Left renal pelvis (tissue), 4 donors: Measurements from ENCODE around the gene ANK3. TPM values are rescaled to one million over a fixed set of nuclear protein-coding genes. Genes with fewer than 3 reads are reported as not detected.
A peak's percentile ranks its signal among the peaks of the same experiment; 100 is the strongest.

Source experiments
- DNase-seq, 4 donors: peaks; one replicate each; pipeline ENCODE4 v3.0.0-alpha.2; 2013; ENCODE audit warnings: low read depth in 4 of 4, low spot score in 3 of 4
- polyA plus RNA-seq, 4 donors: library from polyadenylated mRNA; unstranded; fragments of 120-200 nt; gene quantifications; one replicate each; pipeline ENCODE4 v1.2.1, GENCODE V29; 2013; ENCODE audit not compliant: insufficient read length in 4 of 4

ANK3 gene
- polyA plus RNA-seq, 4 donors, result 36.8 to 150 (median 136) TPM

DNA sequence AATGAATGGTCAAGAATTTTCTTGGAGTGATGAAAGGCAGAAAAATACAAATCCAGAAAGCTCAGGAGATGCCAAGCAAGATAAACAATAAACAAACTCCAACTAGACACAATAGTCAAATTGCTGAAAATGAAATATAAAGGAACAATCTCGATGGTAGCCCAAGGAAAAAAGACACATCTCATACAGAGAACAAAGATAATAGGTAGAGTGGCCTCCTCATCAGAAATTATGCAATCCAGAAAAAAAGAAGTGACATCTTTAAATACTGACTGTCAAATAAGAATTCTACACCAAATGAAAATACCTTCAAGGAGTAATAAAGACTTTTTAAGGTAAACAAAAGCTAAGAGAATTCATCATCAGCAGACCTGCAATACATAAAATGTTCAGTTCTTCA is 150.4 kb downstream of the ANK3 start:
- no peak for DNase-seq

DNA sequence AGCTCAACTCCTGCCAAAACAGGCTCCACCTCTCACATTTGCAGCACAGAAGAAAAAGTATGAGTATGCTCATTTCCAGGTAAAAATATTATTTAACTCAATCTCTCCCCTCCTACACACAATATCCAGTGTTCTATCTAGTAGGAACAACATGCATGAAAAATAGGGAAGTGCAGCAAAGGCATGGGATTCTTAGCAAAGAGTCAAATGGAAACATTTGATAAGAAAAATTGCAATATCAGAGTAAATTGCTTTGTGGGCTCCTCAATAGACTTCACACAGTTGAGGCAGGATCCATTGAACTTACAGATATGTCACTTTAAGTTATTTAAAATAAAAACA is 150.9 kb downstream of the ANK3 start:
- no peak for DNase-seq

DNA sequence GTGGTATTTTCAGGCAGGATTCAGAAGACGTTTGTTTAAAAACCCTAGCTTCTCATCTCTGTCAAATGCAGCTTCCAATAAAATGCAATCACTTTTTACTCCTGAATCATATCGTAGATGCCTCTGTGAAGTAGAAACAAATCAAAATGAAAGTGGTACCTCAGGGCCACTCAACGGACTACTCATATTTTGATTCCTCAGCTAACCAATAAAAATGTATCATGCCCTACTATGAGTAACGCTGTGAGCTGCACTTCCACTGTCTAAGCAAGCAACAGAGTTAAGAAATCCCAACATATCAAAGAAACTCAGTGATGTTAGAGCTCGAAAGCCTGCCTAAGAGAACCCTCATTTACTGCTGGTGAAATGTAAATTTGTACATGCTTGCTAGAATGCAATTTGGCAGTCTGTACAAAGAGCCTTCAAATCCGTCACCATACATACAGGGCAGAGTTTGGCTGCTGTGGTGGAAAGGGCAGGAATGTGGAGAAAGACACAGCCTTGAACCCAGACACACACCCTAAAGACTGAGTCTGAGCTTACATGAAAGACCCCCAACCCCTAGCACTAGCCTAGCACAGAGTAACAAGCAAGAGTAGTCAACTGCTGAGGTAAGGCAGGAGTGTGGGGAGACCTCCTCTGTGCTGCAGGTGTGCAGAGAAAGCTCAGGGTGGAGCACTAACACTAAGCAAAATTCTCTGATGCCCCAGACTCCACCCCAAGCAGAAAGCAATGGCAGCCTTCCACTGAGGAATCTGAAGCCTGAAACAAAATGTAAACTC is 151.5 kb downstream of the ANK3 start:
- DNase-seq, result no peak

DNA sequence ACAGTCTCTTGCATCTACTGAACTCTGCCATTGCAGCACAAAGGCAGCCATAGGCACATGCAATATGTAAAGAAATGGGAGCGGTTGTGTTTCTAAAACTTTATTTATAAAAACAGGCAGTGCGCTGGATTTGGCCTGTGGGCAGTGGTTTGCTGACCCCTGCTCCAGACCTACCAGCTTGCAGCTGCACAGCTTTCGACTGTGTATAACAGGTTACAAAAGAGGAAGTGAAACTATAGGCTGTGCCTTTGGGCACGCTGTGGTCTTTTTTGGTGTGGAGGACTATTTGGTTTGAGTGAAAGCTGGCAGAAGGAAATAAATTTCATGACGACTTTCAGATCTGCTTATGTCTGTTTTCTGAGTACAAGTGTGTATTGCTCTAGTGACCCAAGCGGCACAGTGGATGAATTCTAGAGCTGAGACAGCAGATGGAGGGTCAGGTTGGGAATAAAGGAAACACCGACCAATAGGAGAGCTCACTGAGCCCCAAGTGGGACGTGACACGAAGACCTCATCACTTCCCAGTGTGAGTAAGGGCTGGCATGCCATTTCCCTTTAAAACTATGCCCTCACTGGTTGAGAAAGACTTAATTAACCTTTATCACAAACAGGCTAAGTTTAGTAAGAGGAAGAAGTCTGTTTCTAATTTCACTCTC is 152.7 kb downstream of the ANK3 start:
- DNase-seq, result no peak

DNA sequence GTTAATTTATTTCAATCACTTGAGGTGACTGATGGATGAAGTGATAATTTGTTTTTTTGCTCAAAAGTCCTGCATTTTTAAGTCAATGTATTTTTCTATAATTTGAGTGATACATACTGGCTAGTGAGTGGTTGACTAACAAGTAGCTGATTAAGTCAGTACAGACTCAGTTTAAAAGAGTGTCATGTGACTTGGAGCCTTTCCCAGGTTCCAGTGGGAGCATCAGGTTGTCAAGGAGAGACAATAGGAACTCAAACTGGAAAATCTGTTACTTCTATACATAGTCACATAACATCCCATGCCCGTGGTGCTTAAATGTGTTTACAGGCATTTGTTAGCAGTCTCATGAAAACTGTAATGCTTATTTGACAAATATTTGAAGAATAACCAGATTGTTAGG is 154.7 kb downstream of the ANK3 start:
- no peak for DNase-seq

DNA sequence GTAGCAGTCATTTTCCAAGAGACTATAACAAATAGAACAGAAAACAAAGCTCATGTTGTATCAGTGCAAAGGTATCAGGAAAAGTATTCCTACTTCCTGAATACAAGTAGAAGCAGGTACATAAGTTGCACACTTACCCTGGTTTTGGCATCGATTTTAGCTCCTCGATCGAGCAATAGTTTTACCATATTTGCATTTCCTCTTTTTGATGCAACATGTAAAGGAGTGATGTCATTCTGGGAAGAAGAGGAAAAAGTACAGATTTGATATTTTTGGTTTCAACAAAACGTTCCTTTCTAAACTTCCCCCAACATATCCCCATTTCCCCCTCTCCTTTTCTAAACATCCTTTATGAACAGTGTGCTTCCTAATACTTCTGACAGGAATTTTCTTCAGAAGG is 155.1 kb downstream of the ANK3 start:
- no peak for DNase-seq

DNA sequence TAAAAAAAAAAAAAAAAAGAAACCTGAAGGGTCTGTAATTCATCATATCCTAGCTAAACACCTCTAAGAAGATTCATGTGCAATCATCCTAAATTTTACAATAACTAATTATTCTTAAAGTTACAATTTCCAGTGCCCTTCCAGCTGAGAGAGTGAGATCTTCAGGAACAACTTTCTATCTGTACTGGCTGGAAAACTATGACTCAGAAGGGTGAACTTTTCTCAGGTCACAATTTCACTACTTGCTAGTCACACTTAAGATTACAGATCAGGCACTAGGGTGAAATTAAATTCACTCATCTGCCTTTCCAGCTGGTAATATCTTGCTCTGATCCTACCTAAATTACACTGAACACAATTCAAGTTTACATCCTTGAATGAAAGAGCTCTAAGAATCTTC is 158.8 kb downstream of the ANK3 start:
- DNase-seq, result no peak

DNA sequence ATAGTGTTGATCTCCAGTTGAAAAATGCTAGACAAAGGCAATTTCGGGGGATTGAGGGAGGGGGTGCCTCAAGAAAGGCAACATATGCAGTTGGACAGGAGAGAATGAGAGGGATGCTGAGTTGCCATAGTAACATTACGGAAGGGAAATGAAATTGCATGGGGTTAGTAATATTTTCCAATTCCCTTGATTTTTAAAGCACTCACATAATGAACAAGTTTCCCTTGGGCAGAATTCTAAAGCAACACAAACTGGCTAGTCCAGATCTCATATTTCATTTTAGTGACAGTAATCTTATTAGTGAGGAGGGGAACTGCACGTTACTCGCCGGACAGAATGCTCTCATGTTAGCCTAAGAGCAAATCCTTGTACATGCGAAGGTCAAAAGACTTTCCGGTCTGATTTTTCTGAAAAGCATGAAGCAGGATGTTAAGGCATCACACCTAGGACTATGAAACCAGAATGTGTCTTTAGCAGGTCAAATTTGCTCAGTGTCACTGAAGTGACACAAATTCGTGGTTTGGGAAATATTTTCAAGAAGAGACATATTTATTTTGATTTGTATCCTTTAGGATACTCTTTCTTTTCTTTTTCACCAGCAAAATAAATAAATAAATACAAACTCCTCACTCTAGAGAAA is 165.5 kb downstream of the ANK3 start:
- no peak for DNase-seq

DNA sequence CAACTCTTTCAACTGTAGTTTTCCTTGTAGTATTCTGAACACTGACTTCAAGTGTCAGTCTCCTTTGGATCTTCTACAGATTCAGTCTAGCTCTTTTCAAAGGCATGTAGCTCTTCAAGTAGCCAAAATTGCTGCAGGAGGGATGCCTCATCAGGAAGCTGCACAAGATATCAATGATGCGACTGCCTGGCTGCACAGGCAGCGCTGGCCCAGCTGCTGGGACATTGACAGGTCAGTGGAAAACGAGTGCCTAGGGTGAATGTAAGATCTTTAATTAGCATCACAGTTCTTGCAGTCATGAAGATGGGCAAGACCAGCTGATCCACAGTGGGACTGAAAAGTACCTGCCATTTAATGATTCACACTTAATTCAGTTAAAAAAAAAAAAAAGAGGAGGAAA is 167.6 kb downstream of the ANK3 start:
- DNase-seq, result no peak

DNA sequence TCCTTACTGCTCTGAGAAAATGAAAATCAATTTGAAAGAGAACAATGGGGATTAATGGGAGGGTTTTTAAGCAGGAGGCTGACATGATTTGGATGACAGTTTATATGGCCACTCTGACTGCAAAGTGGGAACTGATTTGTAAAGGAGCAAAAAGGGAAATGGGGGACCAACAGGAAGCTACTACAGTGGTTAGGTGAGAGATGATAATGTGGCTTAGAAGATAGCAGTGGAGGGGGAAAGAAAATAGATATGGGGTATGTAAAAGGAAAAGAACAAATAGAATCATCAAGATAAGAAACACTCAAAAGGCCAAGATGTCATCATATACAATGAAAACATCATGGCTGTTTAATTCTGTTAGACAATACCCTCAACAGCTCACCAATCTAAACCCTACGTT is 177.5 kb downstream of the ANK3 start:
- no peak for DNase-seq

DNA sequence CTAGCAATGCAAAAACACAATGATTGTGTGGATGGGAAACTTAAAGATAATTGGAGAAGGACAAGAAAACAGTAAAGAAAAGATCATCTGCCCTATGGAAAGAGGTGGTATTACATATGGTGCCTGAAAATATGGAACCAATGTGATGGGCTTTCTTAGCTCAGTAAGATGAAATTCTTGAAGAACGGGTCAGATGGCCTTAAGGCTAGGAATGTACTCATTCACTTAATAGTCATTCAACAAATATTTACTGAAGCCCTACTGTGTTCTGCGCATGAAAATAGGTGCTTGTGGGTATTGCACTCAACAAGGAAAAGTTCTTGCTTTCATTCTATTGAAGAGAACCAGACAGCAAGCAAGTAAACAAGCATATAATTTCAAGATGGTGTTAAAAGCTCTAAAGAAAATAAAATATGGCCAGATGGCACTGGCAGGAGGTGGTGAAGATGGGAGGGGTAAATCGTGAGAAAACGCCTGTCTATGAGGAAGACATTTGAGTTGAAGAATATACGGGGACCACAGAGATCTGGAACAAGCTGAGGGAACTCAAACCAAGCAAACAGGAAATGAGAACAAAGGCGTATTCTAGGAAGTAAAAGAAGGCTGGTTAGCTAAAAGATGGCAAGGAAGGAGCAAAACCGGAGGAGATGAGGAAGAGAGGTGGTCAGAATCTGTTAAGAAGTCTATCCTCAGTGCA is 179.7 kb downstream of the ANK3 start:
- no peak for DNase-seq

DNA sequence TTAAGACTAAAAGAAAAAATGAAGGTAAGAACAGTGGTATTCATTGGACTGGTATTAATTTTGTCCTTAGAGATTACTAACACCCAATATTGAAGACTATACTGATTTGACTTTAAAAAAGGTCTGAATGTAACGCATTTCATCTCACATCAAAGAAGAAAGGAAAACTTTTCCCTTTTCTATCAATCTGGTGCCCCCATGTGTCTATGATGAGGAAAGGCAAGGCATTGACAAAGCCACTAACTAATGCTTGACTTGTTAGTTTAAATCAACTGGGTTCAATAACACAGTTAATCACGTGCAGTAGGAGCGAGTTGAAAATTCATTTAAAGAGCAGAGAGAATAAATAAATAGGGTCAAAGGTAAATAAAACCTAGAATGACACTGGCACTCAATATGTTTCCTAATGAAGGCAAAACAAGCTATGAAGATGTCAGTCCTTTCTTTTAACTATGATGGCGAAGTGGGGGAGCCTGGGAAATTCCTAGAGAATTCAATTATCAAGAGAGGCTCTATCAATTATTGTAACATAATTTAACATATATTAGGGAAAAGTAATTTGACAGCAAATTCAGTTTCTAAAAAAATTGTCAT is 180.9 kb downstream of the ANK3 start:
- peak in 1 of 4 donors; percentile 11 for DNase-seq

DNA sequence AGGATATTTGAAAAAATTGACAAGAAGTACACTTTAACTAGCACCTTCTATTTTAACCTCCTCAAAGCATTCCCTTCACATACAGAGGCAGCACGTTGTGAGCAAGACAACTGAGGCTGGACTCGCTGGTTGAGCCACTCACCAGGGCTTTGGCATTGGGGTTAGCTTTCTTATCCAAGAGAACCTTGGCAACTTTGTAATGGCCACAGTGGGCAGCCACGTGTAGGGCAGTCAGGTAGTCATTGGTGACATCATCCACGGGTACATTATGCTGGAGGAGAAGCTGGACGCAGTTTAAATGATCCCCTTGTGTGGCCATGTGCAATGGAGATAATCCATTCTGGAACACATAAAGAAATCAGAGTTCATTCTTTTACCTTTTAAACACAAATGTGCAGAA is 181.8 kb downstream of the ANK3 start:
- DNase-seq, result no peak

DNA sequence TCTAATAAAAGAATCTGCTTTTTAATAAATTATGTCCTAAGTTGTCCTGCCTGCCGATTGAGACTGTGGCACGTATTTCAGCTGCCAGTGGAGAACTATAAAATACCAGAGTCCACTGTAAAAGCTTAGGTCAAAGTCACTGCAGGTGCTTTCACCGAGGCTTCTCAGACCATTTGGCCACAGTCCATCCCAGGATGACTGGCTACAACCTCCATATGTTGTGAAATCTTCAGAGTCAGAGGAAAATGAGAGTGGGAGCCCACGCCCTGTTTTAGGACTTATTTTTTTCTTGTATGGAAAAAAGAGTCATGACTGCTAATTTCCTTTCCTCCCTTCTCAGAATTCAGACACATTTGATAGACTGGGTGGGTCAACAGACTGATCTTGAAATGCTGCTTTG is 182.9 kb downstream of the ANK3 start:
- no peak for DNase-seq

DNA sequence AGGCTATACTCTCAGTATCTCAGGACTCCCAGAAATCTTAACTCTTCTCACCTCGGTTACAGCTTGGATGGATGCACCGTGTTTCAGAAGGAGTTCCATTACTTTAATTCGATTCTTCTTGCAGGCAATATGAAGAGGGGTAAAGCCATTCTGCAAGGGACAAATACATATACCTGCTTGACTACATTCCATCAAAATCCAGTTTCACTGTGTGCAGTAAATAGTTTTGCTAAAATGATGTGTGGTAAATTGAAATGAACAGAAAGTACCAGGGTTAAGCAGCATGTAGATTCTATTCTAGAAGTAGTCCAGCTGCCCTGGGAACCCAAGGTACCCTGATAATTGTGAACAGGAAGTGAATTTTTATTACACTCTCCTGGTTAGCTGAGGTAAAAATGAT is 183.9 kb downstream of the ANK3 start:
- DNase-seq, result no peak

DNA sequence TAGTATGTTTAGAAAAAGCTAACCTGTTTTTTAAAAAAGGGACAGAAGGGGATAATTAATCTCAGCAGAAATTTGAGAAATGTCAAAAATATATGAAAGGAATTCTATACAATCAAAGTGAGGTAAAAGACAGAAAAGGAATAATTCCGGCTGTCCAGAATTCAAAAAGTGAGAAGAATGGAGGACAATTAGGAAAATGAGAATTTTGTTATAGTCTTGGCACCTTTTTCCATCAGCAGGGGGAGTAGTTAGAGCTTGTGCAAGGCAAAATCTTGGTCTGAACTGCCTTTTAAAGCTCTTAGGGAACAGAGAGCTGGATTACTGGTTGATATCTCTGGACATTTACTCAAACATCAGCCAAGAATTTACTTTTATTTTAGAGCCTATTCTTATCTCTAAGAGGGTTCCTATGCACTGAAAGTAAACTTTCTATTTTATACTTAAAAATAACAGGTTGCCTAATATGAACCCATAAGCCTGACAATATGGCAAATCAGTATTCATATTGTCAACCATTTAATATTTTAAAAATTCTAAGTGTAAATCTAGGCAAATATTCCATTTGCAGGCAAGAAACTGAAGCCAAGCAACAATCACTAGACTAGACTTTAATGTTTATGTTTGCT is 185.6 kb downstream of the ANK3 start:
- peak in 1 of 4 donors; percentile 9 for DNase-seq

DNA sequence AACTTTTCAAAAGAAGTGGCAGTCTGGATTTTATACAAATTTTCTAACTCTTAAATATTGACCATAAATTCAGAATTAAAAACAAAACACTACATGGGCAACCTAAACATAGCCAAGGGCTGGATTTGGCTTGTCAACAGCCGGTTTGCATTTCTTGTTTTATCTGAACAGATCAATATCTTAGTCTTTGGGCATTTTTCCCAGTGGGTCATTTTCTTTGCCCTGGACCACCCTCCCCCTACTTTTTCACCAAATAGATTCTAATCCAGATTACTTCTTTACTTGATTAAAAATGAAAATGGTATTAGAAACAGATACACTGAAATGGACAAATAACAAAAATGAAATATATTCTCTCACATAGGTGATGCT is 189.0 kb downstream of the ANK3 start:
- no peak for DNase-seq

DNA sequence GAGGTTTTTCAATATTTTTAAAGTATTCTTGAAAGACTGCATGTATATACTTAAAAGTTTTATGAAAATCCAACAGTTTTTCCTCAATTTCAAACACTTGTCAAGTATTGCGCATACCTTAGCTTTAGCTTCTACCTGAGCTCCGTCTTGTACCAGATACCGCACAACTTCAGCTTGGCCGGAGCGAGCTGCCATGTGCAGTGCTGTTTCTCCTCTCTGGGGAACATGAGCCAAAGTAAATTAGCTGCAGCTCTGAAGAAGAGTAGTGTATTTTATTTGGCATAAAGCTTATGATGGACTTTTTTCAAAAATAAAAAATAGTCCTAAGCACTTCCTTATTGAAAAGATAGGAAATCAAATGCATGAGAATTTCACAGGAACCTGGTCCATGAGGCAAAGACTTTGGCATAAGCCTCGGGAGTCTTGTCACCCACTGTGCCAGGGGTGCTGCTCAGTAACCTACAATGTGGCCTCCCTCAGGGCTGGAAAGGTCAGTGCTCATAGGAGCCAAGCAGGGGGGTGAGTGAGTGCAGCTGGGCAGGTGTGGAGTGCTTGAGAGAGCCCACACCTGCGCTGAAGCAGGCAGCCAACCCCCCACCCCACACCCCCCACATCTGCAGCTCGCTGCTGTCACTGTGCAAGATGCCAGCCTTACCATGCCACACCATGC is 189.5 kb downstream of the ANK3 start:
- no peak for DNase-seq

DNA sequence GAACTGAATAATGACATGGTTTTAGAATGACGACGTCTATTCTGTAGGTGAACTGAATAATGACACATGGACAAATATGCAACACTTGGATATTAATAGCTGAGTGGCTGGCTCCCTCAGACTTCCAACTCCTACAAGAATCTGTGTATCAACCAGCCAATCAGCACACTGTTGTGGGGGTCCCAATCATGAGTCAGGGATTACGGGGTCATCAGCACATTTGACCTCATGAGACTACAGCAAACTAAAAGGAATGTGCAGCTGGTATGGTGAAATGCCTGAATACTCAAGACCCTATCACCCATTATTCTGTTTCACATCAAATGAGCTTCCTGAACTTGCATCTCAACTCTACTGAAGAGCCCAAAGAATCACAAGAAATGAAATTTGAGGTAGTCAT is 192.5 kb downstream of the ANK3 start:
- no peak for DNase-seq

DNA sequence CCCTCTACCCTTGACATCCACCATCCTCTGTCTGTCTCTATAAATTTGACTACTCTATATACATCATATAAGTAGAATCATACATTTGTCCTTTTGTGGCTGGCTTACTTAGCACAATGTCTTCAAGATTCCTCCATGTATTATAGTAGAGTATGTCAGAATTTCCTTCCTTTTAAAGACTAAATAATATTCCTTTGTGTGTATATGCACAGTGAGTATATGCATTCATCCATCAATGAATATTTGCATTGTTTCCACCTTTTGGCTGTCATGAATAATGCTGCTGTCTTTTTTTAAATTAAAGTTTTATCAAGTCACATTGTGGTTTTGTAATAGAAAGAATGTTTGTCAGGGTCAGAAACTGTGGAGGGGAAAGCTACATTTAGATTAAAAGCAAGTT is 195.3 kb downstream of the ANK3 start:
- no peak for DNase-seq
